Right atrium auricular region (tissue), 2 donors: ENCODE results near the gene PDK2. TPM values are rescaled to one million over a fixed set of nuclear protein-coding genes. Genes with fewer than 3 reads are reported as not detected.
A peak's percentile ranks its signal among the peaks of the same experiment; 100 is the strongest.

Experiments
- DNase-seq: peaks from one replicate; pipeline ENCODE4 v3.0.0-alpha.2; 2019; ENCODE audit warnings: low spot score
- H3K27ac ChIP-seq, 2 donors: fragments of 200-600 bp; sonication (generic); 1 replicate in 1 of 2; 2 replicates in 1 of 2; pipeline ENCODE4 v1.5.1; 2016 to 2019
- H3K27me3 ChIP-seq, 2 donors: fragments of 200-600 bp; sonication (generic); one replicate each; pipeline versions ENCODE4 v1.5.1 to v1.6.0; 2017 to 2019
- H3K36me3 ChIP-seq: fragments of 200-600 bp; sonication (generic); one replicate; pipeline ENCODE4 v1.5.1; 2016
- H3K4me1 ChIP-seq, 2 donors: fragments of 200-600 bp; sonication (generic); one replicate each; pipeline versions ENCODE4 v1.5.1 to v1.6.0; 2017 to 2019
- H3K4me3 ChIP-seq, 2 donors: fragments of 200-600 bp; sonication (generic); 1 replicate in 1 of 2; 2 replicates in 1 of 2; pipeline ENCODE4 v1.5.1; 2017 to 2019; ENCODE audit warnings: mild to moderate bottlenecking in 1 of 2, moderate library complexity in 1 of 2
- H3K9me3 ChIP-seq, 2 donors: fragments of 200-600 bp; sonication (generic); one replicate each; pipeline ENCODE4 v1.5.1; 2019
- total RNA-seq, 2 donors: library from RNA; depleted of rRNA; stranded (reverse); fragments of >200 nt; gene quantifications; one replicate each; pipeline ENCODE4 v1.1.0, GENCODE V29; 2016
- TF ChIP-seq, protein P1 (sequence below), 2 donors: fragments of 200-600 bp; sonication (generic); IDR thresholded peaks; one replicate each; pipeline ENCODE4 v1.5.1; 2019; ENCODE audit warnings: antibody characterized with exemption in 2 of 2

The PDK2 gene
- total RNA-seq, 2 donors from 2014 or later, result 186 to 214 TPM

DNA sequence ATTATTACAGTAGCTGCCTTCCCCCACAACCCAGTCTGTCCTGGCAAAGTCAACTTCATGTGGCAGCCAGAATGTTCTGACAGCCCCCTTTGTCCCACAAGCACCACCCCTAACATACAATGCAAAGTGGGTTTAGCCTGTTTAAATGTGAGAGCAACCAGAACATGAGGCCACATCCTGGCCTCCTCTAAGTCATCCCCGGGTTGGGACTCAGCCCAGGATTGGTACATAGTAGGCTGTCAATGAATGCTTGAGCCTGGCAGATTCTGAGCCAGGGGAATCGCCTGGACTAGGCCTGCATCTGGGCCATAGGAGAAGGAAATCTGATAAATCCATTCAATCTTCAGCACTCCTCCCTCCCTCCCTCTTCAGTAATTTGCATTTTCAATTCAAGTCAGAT, 43.5 kb upstream of the PDK2 start:
- DNase-seq, result no peak
- TF ChIP-seq, protein P1, sequence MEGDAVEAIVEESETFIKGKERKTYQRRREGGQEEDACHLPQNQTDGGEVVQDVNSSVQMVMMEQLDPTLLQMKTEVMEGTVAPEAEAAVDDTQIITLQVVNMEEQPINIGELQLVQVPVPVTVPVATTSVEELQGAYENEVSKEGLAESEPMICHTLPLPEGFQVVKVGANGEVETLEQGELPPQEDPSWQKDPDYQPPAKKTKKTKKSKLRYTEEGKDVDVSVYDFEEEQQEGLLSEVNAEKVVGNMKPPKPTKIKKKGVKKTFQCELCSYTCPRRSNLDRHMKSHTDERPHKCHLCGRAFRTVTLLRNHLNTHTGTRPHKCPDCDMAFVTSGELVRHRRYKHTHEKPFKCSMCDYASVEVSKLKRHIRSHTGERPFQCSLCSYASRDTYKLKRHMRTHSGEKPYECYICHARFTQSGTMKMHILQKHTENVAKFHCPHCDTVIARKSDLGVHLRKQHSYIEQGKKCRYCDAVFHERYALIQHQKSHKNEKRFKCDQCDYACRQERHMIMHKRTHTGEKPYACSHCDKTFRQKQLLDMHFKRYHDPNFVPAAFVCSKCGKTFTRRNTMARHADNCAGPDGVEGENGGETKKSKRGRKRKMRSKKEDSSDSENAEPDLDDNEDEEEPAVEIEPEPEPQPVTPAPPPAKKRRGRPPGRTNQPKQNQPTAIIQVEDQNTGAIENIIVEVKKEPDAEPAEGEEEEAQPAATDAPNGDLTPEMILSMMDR (IDR thresholded peaks at IDR 0.05), result no peak
- H3K4me1 ChIP-seq, result peaks cover 0 to 32% of the 10 kb centered on the region in 2 donors
- H3K27ac ChIP-seq, result no peak overlapping the region
- H3K4me3 ChIP-seq, result no peak overlapping the region
- no peaks in the 10 kb centered on the region for H3K27me3 ChIP-seq
- no peaks in the 10 kb centered on the region for H3K9me3 ChIP-seq
- H3K36me3 ChIP-seq, result no peaks in the 10 kb centered on the region

DNA sequence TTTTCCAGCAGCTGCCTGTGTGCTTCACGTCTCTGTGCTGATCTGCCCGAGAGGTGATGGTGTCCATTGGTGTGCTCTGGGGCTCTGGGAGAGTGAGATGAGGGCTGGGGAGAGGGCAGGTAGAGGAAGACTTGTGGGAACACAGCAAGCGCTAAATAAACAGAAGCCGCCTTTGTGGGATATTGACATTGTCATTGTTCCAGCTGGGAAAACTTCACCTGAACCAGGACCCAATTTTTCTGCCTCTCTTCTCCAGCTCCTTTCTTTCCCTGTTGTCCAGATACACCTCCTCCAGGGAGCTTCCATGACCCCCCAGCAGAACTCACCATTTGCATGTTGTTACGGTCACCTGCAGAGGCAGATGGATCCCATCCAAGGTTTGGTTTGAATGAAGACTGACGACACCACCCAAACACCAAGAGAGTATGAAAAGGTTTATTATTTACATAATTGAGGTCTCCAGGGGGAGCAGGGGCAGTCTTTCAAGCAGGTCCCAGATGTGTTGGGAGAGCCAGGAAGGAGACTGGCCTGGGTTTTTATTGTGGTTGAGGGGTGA, 42.8 kb upstream of the PDK2 start:
- Histone ChIP-seq H3K36me3 (no peaks in the 10 kb centered on the region), H3K4me3 (no peak overlapping the region), H3K27me3 (no peaks in the 10 kb centered on the region), H3K27ac (no peak overlapping the region), H3K9me3 (no peaks in the 10 kb centered on the region), H3K4me1 (peaks cover 0 to 39% of the 10 kb centered on the region in 2 donors)
- TF ChIP-seq, protein P1 (IDR thresholded peaks at IDR 0.05), result no peak
- DNase-seq, result no peak

GRCh38 chr17:50052822-50053653, 42.1 kb upstream of the PDK2 start:
- TF ChIP-seq, protein P1 (IDR thresholded peaks at IDR 0.05), result no peak
- Histone ChIP-seq H3K36me3 (no peaks in the 10 kb centered on the region), H3K27ac (peak overlapping the region; percentile 6 to 38)

DNA sequence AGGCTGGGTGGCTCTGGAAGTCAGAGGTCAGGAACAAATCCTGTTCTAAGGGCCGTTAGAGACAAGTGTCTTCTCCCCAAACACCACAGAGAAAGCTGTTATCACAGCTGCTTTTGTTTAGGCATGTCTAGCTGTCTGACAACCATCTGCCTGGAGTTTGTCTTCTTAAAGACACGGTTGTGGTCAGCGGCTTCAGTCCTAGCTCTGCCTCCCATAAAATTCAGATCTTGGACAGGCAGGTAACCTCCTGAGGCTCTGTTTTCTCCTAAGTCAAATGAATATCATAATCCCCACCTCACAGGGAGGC, 41.5 kb upstream of the PDK2 start:
- DNase-seq, result no peak
- Histone ChIP-seq H3K4me3 (no peak overlapping the region), H3K4me1 (peaks cover 0 to 52% of the 10 kb centered on the region in 2 donors), H3K9me3 (no peaks in the 10 kb centered on the region), H3K27ac (peak overlapping the region; percentile 6 to 38), H3K36me3 (no peaks in the 10 kb centered on the region), H3K27me3 (no peaks in the 10 kb centered on the region)
- TF ChIP-seq, protein P1 (IDR thresholded peaks at IDR 0.05), result no peak

More at GRCh38 chr17:50052822-50053653, 42.1 kb upstream of the PDK2 start:
- peak; percentile 68 for DNase-seq
- Histone ChIP-seq H3K9me3 (no peaks in the 10 kb centered on the region), H3K27me3 (no peaks in the 10 kb centered on the region), H3K4me1 (peaks cover 0 to 46% of the 10 kb centered on the region in 2 donors), H3K4me3 (no peak overlapping the region)

DNA sequence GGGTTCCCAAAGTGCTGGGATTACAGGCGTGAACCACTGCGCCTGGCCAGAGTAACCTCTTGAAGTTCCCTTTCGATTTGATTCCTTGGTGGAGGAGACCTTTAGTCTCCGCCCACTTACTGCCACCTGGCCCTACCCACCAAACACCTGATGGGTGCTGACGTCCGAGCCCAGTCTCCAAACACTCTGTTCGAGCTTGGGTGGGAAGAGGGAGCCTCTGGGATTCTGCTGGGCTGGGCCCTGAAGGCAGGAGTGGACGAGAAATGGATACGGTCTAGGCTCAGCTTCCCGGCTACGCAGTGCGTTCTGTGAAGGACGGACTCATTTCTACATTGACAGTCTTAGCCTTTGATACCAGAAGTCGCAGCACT, 40.1 kb upstream of the PDK2 start:
- H3K4me3 ChIP-seq, result peak overlapping the region; percentile 75 to 84
- no peak for DNase-seq
- no peaks in the 10 kb centered on the region for H3K36me3 ChIP-seq
- TF ChIP-seq, protein P1 (IDR thresholded peaks at IDR 0.05), result no peak
- H3K27me3 ChIP-seq, result no peaks in the 10 kb centered on the region
- no peaks in the 10 kb centered on the region for H3K9me3 ChIP-seq
- H3K4me1 ChIP-seq, result peaks cover 0 to 66% of the 10 kb centered on the region in 2 donors
- peak overlapping the region; percentile 92 to 96 for H3K27ac ChIP-seq
